GM12878 (cell line): Measurements from ENCODE around the gene COL18A1. TPM values are rescaled to one million over a fixed set of nuclear protein-coding genes. Genes with fewer than 3 reads are reported as not detected.

ENCODE experiments used
- ATAC-seq: fragments of 200-7000 bp; cut with Tn5 transposase; 3 replicates; pipeline ENCODE4 v1.9.1; 2020; ENCODE audit warnings: mild to moderate bottlenecking, moderate library complexity
- BruUV-seq: library from RNA; stranded (reverse); fragments of 400-500 nt; replicated peaks from 2 replicates; lab custom pipeline; 2021; lab: Mats Ljungman, UMichigan
- CTCF ChIA-PET: fragments of 300-600 bp; sonication (Branson Sonifier 250); formaldehyde crosslinking; extraction: SDS; loops from one replicate; lab custom pipeline; 2021; ENCODE audit warnings: inconsistent platforms; lab: Yijun Ruan, JAX
- POLR2A ChIA-PET: fragments of 350-600 bp; formaldehyde crosslinking; extraction: SDS; loops from one replicate; lab custom pipeline; 2021; ENCODE audit warnings: inconsistent platforms; lab: Charles Lee
- RAD21 ChIA-PET: fragments of 300-600 bp; sonication (Branson Sonifier 250); formaldehyde crosslinking; loops from one replicate; lab custom pipeline; 2023; ENCODE audit warnings: antibody characterized with exemption; ENCODE audit not compliant: unreplicated experiment; lab: Charles Lee
- SMC1A ChIA-PET: fragments of 300-600 bp; sonication (Branson Sonifier 250); formaldehyde crosslinking; loops from one replicate; lab custom pipeline; 2023; ENCODE audit not compliant: unreplicated experiment, uncharacterized antibody; lab: Charles Lee
- DNase-seq: peaks from one replicate; pipeline ENCODE4 v3.0.0-alpha.2; 2011; ENCODE audit warnings: low read depth, low spot score
- FAIRE-seq: peaks from 3 replicates; lab custom pipeline; 2011; peaks lifted over from hg19 to GRCh38; lab: Jason Lieb, UNC
- H2AFZ ChIP-seq: 2 replicates; pipeline ENCODE4 v1.6.0; 2011; ENCODE audit warnings: low read depth, low read length, control low read depth; ENCODE audit not compliant: control insufficient read depth
- H3K27ac ChIP-seq: 2 replicates; pipeline ENCODE4 v1.5.1; 2011; ENCODE audit warnings: control low read depth; ENCODE audit not compliant: control insufficient read depth, insufficient read depth
- H3K27me3 ChIP-seq, 2 experiments: replicated peaks in 1 of 2; 2 replicates each; pipeline versions ENCODE4 v1.6.0 to v1.6.1; 2011; ENCODE audit warnings: low read length in 1 of 2; ENCODE audit not compliant: control insufficient read depth in 2 of 2, insufficient read depth in 2 of 2
- H3K36me3 ChIP-seq, 2 experiments: 2 replicates each; pipeline ENCODE4 v1.5.1; 2011; ENCODE audit warnings: low read length in 1 of 2; ENCODE audit not compliant: control insufficient read depth in 2 of 2, insufficient read depth in 2 of 2
- H3K4me1 ChIP-seq: 2 replicates; pipeline ENCODE4 v1.6.1; 2011; ENCODE audit warnings: mild to moderate bottlenecking, low read length, moderate library complexity, mixed read lengths; ENCODE audit not compliant: control insufficient read depth, insufficient read depth
- H3K4me2 ChIP-seq: 2 replicates; pipeline ENCODE4 v1.6.0; 2011; ENCODE audit warnings: control low read depth; ENCODE audit not compliant: control insufficient read depth, insufficient read depth
- H3K4me3 ChIP-seq: fragments of 200-600 bp; sonication (generic); 2 replicates; pipeline ENCODE4 v1.5.1; 2016
- H3K79me2 ChIP-seq: 2 replicates; pipeline ENCODE4 v1.6.0; 2011; ENCODE audit warnings: low read length; ENCODE audit not compliant: control insufficient read depth, insufficient read depth
- H3K9ac ChIP-seq: 2 replicates; pipeline ENCODE4 v1.8.0; 2011; ENCODE audit warnings: low read length, control low read depth, mixed read lengths; ENCODE audit not compliant: control insufficient read depth, insufficient read depth
- H3K9me3 ChIP-seq: replicated peaks from 3 replicates; pipeline ENCODE4 v1.5.1; 2011; ENCODE audit warnings: mild to moderate bottlenecking, low read length; ENCODE audit not compliant: control insufficient read depth, insufficient read depth
- H4K20me1 ChIP-seq: 2 replicates; pipeline ENCODE4 v1.6.0; 2011; ENCODE audit not compliant: control insufficient read depth, insufficient read depth
- BHLHE40 ChIP-seq, 2 experiments: fragments of 450-650 bp in 1 of 2; IDR thresholded peaks; 2 replicates each; pipeline ENCODE4 v1.6.1; 2011 to 2017; ENCODE audit warnings: low read depth in 2 of 2, borderline replicate concordance in 1 of 2, improper control_type of control experiment in 1 of 2, low read length in 1 of 2, mild to moderate bottlenecking in 1 of 2
- DPF2 ChIP-seq: fragments of 450-650 bp; IDR thresholded peaks from 2 replicates; pipeline ENCODE4 v1.6.1; 2017; ENCODE audit warnings: mild to moderate bottlenecking
- E2F4 ChIP-seq: IDR thresholded peaks from 2 replicates; pipeline ENCODE4 v1.6.1; 2012; ENCODE audit warnings: low read depth, low read length, improper control_type of control experiment
- IKZF1 ChIP-seq: fragments of 450-650 bp; conservative IDR thresholded peaks from 2 replicates; pipeline ENCODE4 v1.6.1; 2017; ENCODE audit warnings: antibody characterized with exemption, mild to moderate bottlenecking
- JUND ChIP-seq: IDR thresholded peaks from 2 replicates; pipeline ENCODE4 v1.6.1; 2012; ENCODE audit warnings: low read depth, mild to moderate bottlenecking, low read length, improper control_type of control experiment, moderate library complexity
- PAX5 ChIP-seq: IDR thresholded peaks from 2 replicates; pipeline ENCODE4 v1.6.1; 2011; ENCODE audit warnings: low read depth, low read length, borderline replicate concordance
- PAX8 ChIP-seq: fragments of 450-650 bp; IDR thresholded peaks from 2 replicates; pipeline ENCODE4 v1.6.1; 2017; ENCODE audit warnings: mild to moderate bottlenecking, moderate library complexity
- SKIL ChIP-seq: fragments of 450-650 bp; IDR thresholded peaks from 2 replicates; pipeline ENCODE4 v1.6.1; 2017; ENCODE audit warnings: mild to moderate bottlenecking, low read depth, inconsistent platforms; ENCODE audit not compliant: poor library complexity, severe bottlenecking
- SMARCA5 ChIP-seq: fragments of 450-650 bp; IDR thresholded peaks from 2 replicates; pipeline ENCODE4 v1.6.1; 2017; ENCODE audit warnings: mild to moderate bottlenecking
- ZBTB33 ChIP-seq: fragments of 450-650 bp; IDR thresholded peaks from 2 replicates; pipeline ENCODE4 v1.6.1; 2017; ENCODE audit warnings: mild to moderate bottlenecking
- ZBTB4 ChIP-seq: fragments of 450-650 bp; formaldehyde crosslinking; IDR thresholded peaks from 2 replicates; pipeline ENCODE4 v1.4.0; 2022; ENCODE audit warnings: mild to moderate bottlenecking, moderate library complexity
- ZNF384 ChIP-seq: IDR thresholded peaks from 2 replicates; pipeline ENCODE4 v1.6.1; 2012; ENCODE audit warnings: low read depth, mild to moderate bottlenecking, low read length, improper control_type of control experiment, borderline replicate concordance
- WGBS: methylation state at CpG from one replicate; pipeline ENCODE4 v1.1.6; 2016; ENCODE audit warnings: low lambda C conversion rate; ENCODE audit not compliant: insufficient replicate concordance, insufficient coverage; ENCODE audit errors: missing lambda C conversion rate; 5-methylcytosine and 5-hydroxymethylcytosine counted together
- in situ Hi-C: fragments of 300-500 bp; cut with MboI; formaldehyde crosslinking; loops from 9 replicates; pipeline ENCODE4 v1.14.3; 2018; ENCODE audit warnings: mixed read lengths
- intact Hi-C: fragments of 100-400 bp; cut with micrococcal nuclease; formaldehyde crosslinking; loops from one replicate; pipeline ENCODE4 v1.14.2; 2022; ENCODE audit not compliant: unreplicated experiment
- polyA plus RNA-seq, 11 experiments: library from polyadenylated mRNA; depleted of rRNA in 4 of 11; unstranded in 6 of 11; stranded (reverse) in 5 of 11; fragments of >200 nt; fragmentation: Nextera tagmentation in 4 of 11; fragmentation: Illumina TruSeq in 1 of 11; extraction: Ambion mirVana in 4 of 11; extraction: Trizol in 1 of 11; gene quantifications; 1 replicate in 1 of 11; 2 replicates in 10 of 11; pipeline versions ENCODE4 v1.2.1 to v1.2.3, GENCODE V29; 2011 to 2016; ENCODE audit warnings: inconsistent platforms in 2 of 11, missing spikeins in 2 of 11, low read depth in 1 of 11
- total RNA-seq, 4 experiments: library from RNA; depleted of rRNA in 3 of 4; stranded (reverse); fragments of >200 nt in 3 of 4; fragmentation: Illumina TruSeq in 1 of 4; extraction: Trizol in 1 of 4; gene quantifications; 2 replicates each; pipeline versions ENCODE4 v1.2.1 to v1.2.3, GENCODE V29; 2013 to 2021

Gene COL18A1
- total and polyA plus RNA-seq, 10 of the 15 experiments (the other 5 are each of a cell fraction or from before 2014, with no cell fraction given), result under 0.01 to 0.49 (median 0.09) TPM; not detected in 3

- SMC1A ChIA-PET, result no interaction called here
- CTCF ChIA-PET, result no interaction called here
Measured at GRCh38 chr21:45472445-45473365, 67.7 kb downstream of the COL18A1 start.

More at GRCh38 chr21:45472445-45473365, 67.7 kb downstream of the COL18A1 start:
- DNase-seq (no peak), FAIRE-seq (no peak), ATAC-seq (no peak)
- BruUV-seq, result no TSS peak
- Histone ChIP-seq H3K79me2 (no peaks in the 10 kb centered on the region), H3K4me1 (no peaks in the 10 kb centered on the region), H3K9me3 (no peaks in the 10 kb centered on the region; the same call in 2 of the 3 replicates), H3K36me3 (no peaks in the 10 kb centered on the region), H2AFZ (no peak overlapping the region), H3K4me2 (no peak overlapping the region), H3K4me3 (no peak overlapping the region), H3K9ac (no peak overlapping the region), H3K27me3 (no peaks in the 10 kb centered on the region), H3K27ac (no peak overlapping the region), H4K20me1 (no peaks in the 10 kb centered on the region)
- intact Hi-C loops (loop anchor here (10.0 kb wide), 2 partner anchors 72 to 352 kb away; partner anchors contain the start of gene SLC19A1), in situ Hi-C loops (loop anchor here (25.0 kb wide), 1 partner anchor 340 kb away; no protein-coding TSS in a partner anchor)
- TF ChIP-seq ZNF384 (no peak), E2F4 (no peak), ZBTB33 (no peak), DPF2 (0 out of 2 replicates have a peak, but pooled peaks have one; percentile 17), IKZF1 (0 out of 2 replicates have a peak, but pooled peaks have one; percentile 19), PAX5 (0 out of 2 replicates have a peak, but pooled peaks have one; percentile 8), BHLHE40 (IDR thresholded peaks at IDR 0.05; ENCODE audit: borderline replicate concordance in 1 of 2, low read depth in 2 of 2, low read length in 1 of 2) (peak in 1 of 2 experiments; percentile 24; a peak in 1 of 4 replicates), JUND (no peak), PAX8 (no peak), ZBTB4 (CRISPR knock-in tag) (no peak), SMARCA5 (no peak), SKIL (no peak)
- WGBS, result 56% methylated on average over 42 of the region's 42 CpGs
- RAD21 ChIA-PET, result no interaction called here
- POLR2A ChIA-PET, result no interaction called here
